ENCODE measurements around the gene PTPRN2. TPM values are rescaled to one million over a fixed set of nuclear protein-coding genes. Genes with fewer than 3 reads are reported as not detected.

The PTPRN2 gene
- polyA plus RNA-seq, 1 of the 3 experiments (the other 2 are of a cell fraction) = 4.0 TPM

DNA sequence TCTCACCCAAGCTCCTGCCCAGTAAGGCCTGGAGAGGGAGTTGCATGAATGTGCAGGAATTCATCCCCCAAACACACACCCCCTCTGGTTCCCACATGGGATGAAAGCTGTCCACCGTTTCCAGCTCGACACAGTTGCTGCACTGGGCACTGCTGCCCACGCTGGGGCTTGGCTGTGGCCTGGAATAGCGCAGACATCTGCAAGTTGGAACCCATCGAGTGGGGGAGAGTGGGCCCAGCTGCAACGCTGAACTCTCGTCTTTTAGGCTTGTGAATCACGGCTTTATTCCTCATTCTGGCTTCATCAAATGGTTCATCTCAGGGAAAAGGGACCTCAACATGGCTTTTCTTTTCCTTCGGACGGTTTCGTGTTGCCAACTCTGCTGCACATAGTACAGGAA lies 986.1 kb downstream of the PTPRN2 start (continued):
- TF ChIP-seq, protein P1, sequence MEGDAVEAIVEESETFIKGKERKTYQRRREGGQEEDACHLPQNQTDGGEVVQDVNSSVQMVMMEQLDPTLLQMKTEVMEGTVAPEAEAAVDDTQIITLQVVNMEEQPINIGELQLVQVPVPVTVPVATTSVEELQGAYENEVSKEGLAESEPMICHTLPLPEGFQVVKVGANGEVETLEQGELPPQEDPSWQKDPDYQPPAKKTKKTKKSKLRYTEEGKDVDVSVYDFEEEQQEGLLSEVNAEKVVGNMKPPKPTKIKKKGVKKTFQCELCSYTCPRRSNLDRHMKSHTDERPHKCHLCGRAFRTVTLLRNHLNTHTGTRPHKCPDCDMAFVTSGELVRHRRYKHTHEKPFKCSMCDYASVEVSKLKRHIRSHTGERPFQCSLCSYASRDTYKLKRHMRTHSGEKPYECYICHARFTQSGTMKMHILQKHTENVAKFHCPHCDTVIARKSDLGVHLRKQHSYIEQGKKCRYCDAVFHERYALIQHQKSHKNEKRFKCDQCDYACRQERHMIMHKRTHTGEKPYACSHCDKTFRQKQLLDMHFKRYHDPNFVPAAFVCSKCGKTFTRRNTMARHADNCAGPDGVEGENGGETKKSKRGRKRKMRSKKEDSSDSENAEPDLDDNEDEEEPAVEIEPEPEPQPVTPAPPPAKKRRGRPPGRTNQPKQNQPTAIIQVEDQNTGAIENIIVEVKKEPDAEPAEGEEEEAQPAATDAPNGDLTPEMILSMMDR (IDR thresholded peaks at IDR 0.05) = no peak
- no peak for TF ChIP-seq RCOR1 (IDR thresholded peaks at IDR 0.05; ENCODE audit: low read length)

DNA sequence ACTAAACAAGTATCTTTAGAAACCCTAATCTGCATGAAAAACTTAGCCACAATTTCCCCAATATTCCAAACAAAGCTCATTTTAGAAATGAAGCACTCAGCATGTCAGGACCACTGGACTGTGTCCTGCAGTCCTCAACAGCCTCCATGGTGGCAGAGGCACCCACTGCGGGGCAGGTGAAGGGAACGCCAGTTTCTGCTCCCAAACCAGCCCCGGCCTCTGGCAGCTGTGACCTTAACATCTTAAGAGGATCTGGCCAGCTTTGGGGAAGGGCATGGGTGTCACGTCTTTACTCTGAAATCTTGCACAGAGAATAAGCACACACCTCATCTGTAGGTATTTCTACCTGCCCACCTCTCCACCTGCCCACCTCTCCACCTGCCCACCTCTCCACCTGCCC lies 988.1 kb downstream of the PTPRN2 start:
- Histone ChIP-seq H3K4me3 (ENCODE audit: low read depth in 2 of 2, low read length in 1 of 2) (no peak overlapping the region), H3K79me2 (ENCODE audit: insufficient read depth) (no peaks in the 10 kb centered on the region), H3K9me2 (no peaks in the 10 kb centered on the region), H3K27ac (ENCODE audit: low read depth in 2 of 2, low read length in 1 of 2) (no peak overlapping the region), H3K36me3 (replicated peaks in 1 of 2; ENCODE audit: control insufficient read depth in 1 of 2, insufficient read depth in 2 of 2, low read length in 1 of 2) (peaks cover 0 to 2% of the 10 kb centered on the region in 2 experiments), H2AFZ (ENCODE audit: low read depth) (no peak overlapping the region), H4K20me1 (ENCODE audit: insufficient read depth) (no peaks in the 10 kb centered on the region), H3K4me2 (no peak overlapping the region), H3K4me1 (ENCODE audit: control insufficient read depth in 1 of 2, insufficient read depth in 2 of 2, low read depth in 1 of 2, low read length in 1 of 2) (no peaks in the 10 kb centered on the region), H3K9ac (no peak overlapping the region), H3K9me3 (no peaks in the 10 kb centered on the region), H3F3A (replicated peaks; ENCODE audit: insufficient read depth) (no peaks in the 10 kb centered on the region), H3K27me3 (ENCODE audit: insufficient read depth) (no peaks in the 10 kb centered on the region)
- TF ChIP-seq RCOR1 (IDR thresholded peaks at IDR 0.05; ENCODE audit: low read length) = no peak
- no peak for TF ChIP-seq TAF1 (IDR thresholded peaks at IDR 0.05; ENCODE audit: borderline replicate concordance, low read depth, low read length)
- TF ChIP-seq NRF1 (IDR thresholded peaks at IDR 0.05; ENCODE audit: low read depth, low read length) = no peak
- TF ChIP-seq, protein P2, sequence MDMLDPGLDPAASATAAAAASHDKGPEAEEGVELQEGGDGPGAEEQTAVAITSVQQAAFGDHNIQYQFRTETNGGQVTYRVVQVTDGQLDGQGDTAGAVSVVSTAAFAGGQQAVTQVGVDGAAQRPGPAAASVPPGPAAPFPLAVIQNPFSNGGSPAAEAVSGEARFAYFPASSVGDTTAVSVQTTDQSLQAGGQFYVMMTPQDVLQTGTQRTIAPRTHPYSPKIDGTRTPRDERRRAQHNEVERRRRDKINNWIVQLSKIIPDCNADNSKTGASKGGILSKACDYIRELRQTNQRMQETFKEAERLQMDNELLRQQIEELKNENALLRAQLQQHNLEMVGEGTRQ (IDR thresholded peaks at IDR 0.05; ENCODE audit: borderline replicate concordance, low read depth, low read length) = no peak
- TF ChIP-seq RAD21 (IDR thresholded peaks at IDR 0.05; ENCODE audit: low read length) = no peak
- WGBS (ENCODE audit: low lambda C conversion rate) = 79% methylated on average over 3 of the region's 4 CpGs
- ChIA-PET CTCF (no interaction called here), POLR2A (no interaction called here)
- no peak for DNase-seq

DNA sequence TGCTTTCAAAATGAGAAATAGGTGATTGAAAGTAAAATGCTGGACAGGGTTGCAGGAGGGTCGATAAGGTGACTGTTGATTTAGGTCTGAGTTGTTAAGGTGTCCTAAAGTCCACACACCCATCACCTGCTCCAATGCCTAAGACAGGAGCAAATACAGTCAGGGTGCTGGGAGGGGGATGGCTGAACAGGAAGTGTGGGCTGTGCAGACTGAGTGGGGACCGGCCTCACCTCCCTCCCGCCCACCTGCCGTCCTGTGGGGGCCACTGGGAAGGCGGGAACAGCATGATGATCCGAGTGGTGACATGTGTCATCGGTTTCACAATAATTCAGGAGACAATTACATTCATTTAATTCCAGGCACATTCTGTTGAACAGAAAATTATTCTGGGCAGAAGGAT lies 990.1 kb downstream of the PTPRN2 start:
- 74% methylated on average over 7 of the region's 7 CpGs for WGBS (ENCODE audit: low lambda C conversion rate)
- no peak for TF ChIP-seq JUND (IDR thresholded peaks at IDR 0.05)
- no peak for TF ChIP-seq GATA2 (CRISPR knock-in tag; IDR thresholded peaks at IDR 0.05)
- TF ChIP-seq RXRA (IDR thresholded peaks at IDR 0.05; ENCODE audit: borderline replicate concordance, low read depth) = no peak
- no peak for TF ChIP-seq EP300 (IDR thresholded peaks at IDR 0.05; ENCODE audit: borderline replicate concordance in 1 of 2, low read depth in 1 of 2, low read length in 1 of 2)
- TF ChIP-seq, protein P1 (IDR thresholded peaks at IDR 0.05) = no peak
- TF ChIP-seq CHD2 (IDR thresholded peaks at IDR 0.05; ENCODE audit: low read length, partially characterized antibody) = no peak
- no peak for TF ChIP-seq NFIC (IDR thresholded peaks at IDR 0.05; ENCODE audit: borderline replicate concordance)
- TF ChIP-seq TAF1 (IDR thresholded peaks at IDR 0.05; ENCODE audit: borderline replicate concordance, low read depth, low read length) = no peak
- no peak for TF ChIP-seq ELF1 (IDR thresholded peaks at IDR 0.05)
- POLR2A ChIA-PET = no interaction called here
- no peaks in the 10 kb centered on the region for H3K27me3 ChIP-seq (ENCODE audit: insufficient read depth)
- no peak overlapping the region for H3K4me2 ChIP-seq
- no peak overlapping the region for H3K27ac ChIP-seq (ENCODE audit: low read depth in 2 of 2, low read length in 1 of 2)
- no peak overlapping the region for H3K4me3 ChIP-seq (ENCODE audit: low read depth in 2 of 2, low read length in 1 of 2)
- no peaks in the 10 kb centered on the region for H3K4me1 ChIP-seq (ENCODE audit: control insufficient read depth in 1 of 2, insufficient read depth in 2 of 2, low read depth in 1 of 2, low read length in 1 of 2)
- DNase-seq = no peak
- CTCF ChIA-PET = no interaction called here
- H3K36me3 ChIP-seq (replicated peaks in 1 of 2; ENCODE audit: control insufficient read depth in 1 of 2, insufficient read depth in 2 of 2, low read length in 1 of 2) = peaks cover 0 to 10% of the 10 kb centered on the region in 2 experiments
- no peaks in the 10 kb centered on the region for H4K20me1 ChIP-seq (ENCODE audit: insufficient read depth)
- no peaks in the 10 kb centered on the region for H3K9me2 ChIP-seq
- no peaks in the 10 kb centered on the region for H3K79me2 ChIP-seq (ENCODE audit: insufficient read depth)
- H3F3A ChIP-seq (replicated peaks; ENCODE audit: insufficient read depth) = no peaks in the 10 kb centered on the region
- no peak overlapping the region for H2AFZ ChIP-seq (ENCODE audit: low read depth)
- H3K9ac ChIP-seq = no peak overlapping the region
- H3K9me3 ChIP-seq = no peaks in the 10 kb centered on the region
